Measurements from ENCODE around the gene BOD1. TPM values are rescaled to one million over a fixed set of nuclear protein-coding genes. Genes with fewer than 3 reads are reported as not detected.

BOD1 gene
- total and polyA plus RNA-seq, 2 of the 8 experiments (the other 6 are each of a cell fraction or from before 2014, with no cell fraction given): 107 to 149 TPM

GRCh38 chr5:173659423-173659822 is 43.0 kb upstream of the BOD1 start:
- no peak overlapping the region for H3K4ac ChIP-seq (replicated peaks; ENCODE audit: insufficient read length, low read depth, low read length)
- WGBS, 2 experiments (ENCODE audit: extremely low coverage in 1 of 2, insufficient coverage in 1 of 2, insufficient read length in 1 of 2, insufficient replicate concordance in 2 of 2, low coverage in 1 of 2, low lambda C conversion rate in 2 of 2, missing lambda C conversion rate in 1 of 2): 92% methylated on average over 6 of the region's 6 CpGs; no CpG with 5 or more reads in 1 of the 2 experiments
- H2AFZ ChIP-seq (ENCODE audit: low read length): no peak overlapping the region
- no peaks in the 10 kb centered on the region for H3K79me1 ChIP-seq (ENCODE audit: low read depth, low read length)
- H2BK12ac ChIP-seq (ENCODE audit: low read depth, low read length): peak overlapping the region; percentile 6; the same call in 1 of the 2 replicates
- no peak overlapping the region for H4K91ac ChIP-seq (replicated peaks; ENCODE audit: insufficient read length, low read length)
- peaks cover 2 to 5% (median 3%) of the 10 kb centered on the region in 4 experiments for H3K4me1 ChIP-seq (replicated peaks in 1 of 4; ENCODE audit: control insufficient read depth in 3 of 4, insufficient read depth in 4 of 4, low read length in 3 of 4)
- H3K56ac ChIP-seq (replicated peaks; ENCODE audit: insufficient read length, low read depth, low read length): no peak overlapping the region
- no peak overlapping the region for H3K9ac ChIP-seq (replicated peaks in 1 of 4; ENCODE audit: extremely low read depth in 1 of 4, low read depth in 3 of 4, low read length in 3 of 4)
- H4K8ac ChIP-seq (ENCODE audit: extremely low read depth, insufficient read depth, low read length): no peak overlapping the region
- no peak overlapping the region for H2BK120ac ChIP-seq (replicated peaks; ENCODE audit: low read depth, low read length)
- no peak overlapping the region for H2BK5ac ChIP-seq (ENCODE audit: low read depth, low read length)
- ChIA-PET CTCF (ENCODE audit: partially characterized antibody) (interaction anchor here (0.8 to 2.2 kb wide), 3 partner anchors 15 to 266 kb away, joined by 3 to 6 read pairs (median 4); no protein-coding TSS in a partner anchor), POLR2A (ENCODE audit: partially characterized antibody) (no interaction called here)
- no peak overlapping the region for H3K4me3 ChIP-seq (ENCODE audit: extremely low read depth in 1 of 4, insufficient read depth in 2 of 4, low read depth in 3 of 4, low read length in 4 of 4)
- no peaks in the 10 kb centered on the region for H3K36me3 ChIP-seq (ENCODE audit: control insufficient read depth in 2 of 4, insufficient read depth in 4 of 4, low read length in 3 of 4)
- TF ChIP-seq SIX5 (IDR thresholded peaks at IDR 0.05; ENCODE audit: low read depth, low read length): no peak
- TF ChIP-seq SUZ12 (IDR thresholded peaks at IDR 0.05; ENCODE audit: low read length): no peak
- no peak for TF ChIP-seq CREB1 (IDR thresholded peaks at IDR 0.05)
- TF ChIP-seq RFX5 (IDR thresholded peaks at IDR 0.05; ENCODE audit: borderline replicate concordance, low read depth, low read length): no peak
- TF ChIP-seq TAF1 (IDR thresholded peaks at IDR 0.05; ENCODE audit: low read depth, low read length): no peak
- no peak for TF ChIP-seq JUN (IDR thresholded peaks at IDR 0.05; ENCODE audit: low read depth, low read length)
- TF ChIP-seq SIN3A (conservative IDR thresholded peaks at IDR 0.05 in 1 of 2, IDR thresholded peaks at IDR 0.05 in 1 of 2; ENCODE audit: low read depth in 1 of 2, low read length in 2 of 2): no peak
- TF ChIP-seq TCF12 (IDR thresholded peaks at IDR 0.05; ENCODE audit: low read depth, low read length): no peak
- H2BK15ac ChIP-seq (ENCODE audit: low read length): no peak overlapping the region
- H3K23ac ChIP-seq (ENCODE audit: insufficient read length): no peak overlapping the region
- H3K18ac ChIP-seq (ENCODE audit: extremely low read depth, low read length): no peak overlapping the region
- H3K14ac ChIP-seq (ENCODE audit: insufficient read length): no peak overlapping the region
- no peak overlapping the region for H3K4me2 ChIP-seq (ENCODE audit: insufficient read depth in 1 of 2, low read depth in 2 of 2, low read length in 2 of 2)
- H3K27ac ChIP-seq (ENCODE audit: low read depth, low read length): no peak overlapping the region
- DNase-seq (ENCODE audit: low read depth in 1 of 2, low spot score in 2 of 2) (no peak), FAIRE-seq (no peak)
- H4K5ac ChIP-seq (ENCODE audit: insufficient read length, low read depth, low read length): no peak overlapping the region
- H3K23me2 ChIP-seq (ENCODE audit: low read depth, low read length): no peaks in the 10 kb centered on the region
- no peak overlapping the region for H2AK5ac ChIP-seq (ENCODE audit: low read depth, low read length)
- H2BK20ac ChIP-seq (ENCODE audit: low read length): no peak overlapping the region
- H3K27me3 ChIP-seq (replicated peaks in 1 of 4; ENCODE audit: control insufficient read depth in 3 of 4, extremely low read depth in 1 of 4, insufficient read depth in 3 of 4, low read length in 3 of 4): 0 out of 7 replicates have a peak, but pooled peaks cover 0 to 2% (median 0%) of the 10 kb centered on the region in 4 experiments
- H4K20me1 ChIP-seq (replicated peaks in 1 of 2; ENCODE audit: control insufficient read depth in 1 of 2, insufficient read depth in 2 of 2, low read length in 2 of 2): no peaks in the 10 kb centered on the region
- H3K79me2 ChIP-seq (ENCODE audit: control insufficient read depth in 1 of 2, insufficient read depth in 2 of 2, low read length in 2 of 2): no peaks in the 10 kb centered on the region
- peaks cover 2 to 7% of the 10 kb centered on the region in 2 experiments; a peak in 3 of 4 replicates for H3K9me3 ChIP-seq (ENCODE audit: insufficient read depth in 2 of 2, low read depth in 1 of 2, low read length in 1 of 2)

All from H1 (cell line).